Measurements from ENCODE around the gene ZSCAN10.
"Not testable (repeated sequence)": the region's sequence is repeated elsewhere in the genome, so short reads cannot be mapped to it uniquely, and the experiment has no call there.

Gene ZSCAN10

GRCh38 chr16:3076577-3076976 is 22.5 kb downstream of the ZSCAN10 start:
- no peak for TF ChIP-seq CTCF (IDR thresholded peaks at IDR 0.05; ENCODE audit: extremely low read depth, insufficient read depth, missing control alignments)
- in situ Hi-C loops (cut with MboI; ENCODE audit: low pct_unique_long_range_greater_than_20kb, low sequenced_read_pairs, unreplicated experiment): no loop called here
- no peak for DNase-seq (ENCODE audit: low spot score)

- in situ Hi-C loops (cut with MboI; ENCODE audit: low pct_unique_long_range_greater_than_20kb, low sequenced_read_pairs, unreplicated experiment); DNase-seq (ENCODE audit: low spot score): not testable (repeated sequence)
These were observed 23.1 kb downstream of the ZSCAN10 start for GRCh38 chr16:3075946-3076345.

- no peak for TF ChIP-seq CTCF (IDR thresholded peaks at IDR 0.05; ENCODE audit: extremely low read depth, insufficient read depth, missing control alignments)
- no peak for DNase-seq (ENCODE audit: low spot score)
- in situ Hi-C loops (cut with MboI; ENCODE audit: low pct_unique_long_range_greater_than_20kb, low sequenced_read_pairs, unreplicated experiment): no loop called here
These were observed 23.6 kb downstream of the ZSCAN10 start for GRCh38 chr16:3075523-3075915.

- peak; percentile 77 for DNase-seq (ENCODE audit: low spot score)
- in situ Hi-C loops (cut with MboI; ENCODE audit: low pct_unique_long_range_greater_than_20kb, low sequenced_read_pairs, unreplicated experiment): no loop called here
- no peak for TF ChIP-seq CTCF (IDR thresholded peaks at IDR 0.05; ENCODE audit: extremely low read depth, insufficient read depth, missing control alignments)
These were observed 24.1 kb downstream of the ZSCAN10 start for GRCh38 chr16:3074860-3075522.

- no peak for TF ChIP-seq CTCF (IDR thresholded peaks at IDR 0.05; ENCODE audit: extremely low read depth, insufficient read depth, missing control alignments)
- no peak for DNase-seq (ENCODE audit: low spot score)
- in situ Hi-C loops (cut with MboI; ENCODE audit: low pct_unique_long_range_greater_than_20kb, low sequenced_read_pairs, unreplicated experiment): no loop called here
These were observed 25.6 kb downstream of the ZSCAN10 start for GRCh38 chr16:3073448-3073847.

- DNase-seq (ENCODE audit: low spot score): not testable (repeated sequence)
- peak; percentile 19 for TF ChIP-seq CTCF (IDR thresholded peaks at IDR 0.05; ENCODE audit: extremely low read depth, insufficient read depth, missing control alignments)
These were observed 26.4 kb downstream of the ZSCAN10 start for GRCh38 chr16:3072576-3073263.

GRCh38 chr16:3072148-3072547 is 26.9 kb downstream of the ZSCAN10 start:
- DNase-seq (ENCODE audit: low spot score); in situ Hi-C loops (cut with MboI; ENCODE audit: low pct_unique_long_range_greater_than_20kb, low sequenced_read_pairs, unreplicated experiment): not testable (repeated sequence)

More at GRCh38 chr16:3072576-3073263, 26.4 kb downstream of the ZSCAN10 start:
- in situ Hi-C loops (cut with MboI; ENCODE audit: low pct_unique_long_range_greater_than_20kb, low sequenced_read_pairs, unreplicated experiment): not testable (repeated sequence)

Data from GM13977 (cell line).